GM12878 (cell line): Measurements from ENCODE around the gene ADGB. TPM values are rescaled to one million over a fixed set of nuclear protein-coding genes. Genes with fewer than 3 reads are reported as not detected.

Experiments used
- ATAC-seq: fragments of 200-7000 bp; cut with Tn5 transposase; 3 replicates; pipeline ENCODE4 v1.9.1; 2020; ENCODE audit warnings: mild to moderate bottlenecking, moderate library complexity
- BruUV-seq: library from RNA; stranded (reverse); fragments of 400-500 nt; replicated peaks from 2 replicates; lab custom pipeline; 2021; lab: Mats Ljungman, UMichigan
- CTCF ChIA-PET: fragments of 300-600 bp; sonication (Branson Sonifier 250); formaldehyde crosslinking; extraction: SDS; loops from one replicate; lab custom pipeline; 2021; ENCODE audit warnings: inconsistent platforms; lab: Yijun Ruan, JAX
- POLR2A ChIA-PET: fragments of 350-600 bp; formaldehyde crosslinking; extraction: SDS; loops from one replicate; lab custom pipeline; 2021; ENCODE audit warnings: inconsistent platforms; lab: Charles Lee
- RAD21 ChIA-PET: fragments of 300-600 bp; sonication (Branson Sonifier 250); formaldehyde crosslinking; loops from one replicate; lab custom pipeline; 2023; ENCODE audit warnings: antibody characterized with exemption; ENCODE audit not compliant: unreplicated experiment; lab: Charles Lee
- SMC1A ChIA-PET: fragments of 300-600 bp; sonication (Branson Sonifier 250); formaldehyde crosslinking; loops from one replicate; lab custom pipeline; 2023; ENCODE audit not compliant: unreplicated experiment, uncharacterized antibody; lab: Charles Lee
- DNase-seq: peaks from one replicate; pipeline ENCODE4 v3.0.0-alpha.2; 2011; ENCODE audit warnings: low read depth, low spot score
- FAIRE-seq: peaks from 3 replicates; lab custom pipeline; 2011; peaks lifted over from hg19 to GRCh38; lab: Jason Lieb, UNC
- H2AFZ ChIP-seq: 2 replicates; pipeline ENCODE4 v1.6.0; 2011; ENCODE audit warnings: low read depth, low read length, control low read depth; ENCODE audit not compliant: control insufficient read depth
- H3K27ac ChIP-seq: 2 replicates; pipeline ENCODE4 v1.5.1; 2011; ENCODE audit warnings: control low read depth; ENCODE audit not compliant: control insufficient read depth, insufficient read depth
- H3K27me3 ChIP-seq, 2 experiments: replicated peaks in 1 of 2; 2 replicates each; pipeline versions ENCODE4 v1.6.0 to v1.6.1; 2011; ENCODE audit warnings: low read length in 1 of 2; ENCODE audit not compliant: control insufficient read depth in 2 of 2, insufficient read depth in 2 of 2
- H3K36me3 ChIP-seq, 2 experiments: 2 replicates each; pipeline ENCODE4 v1.5.1; 2011; ENCODE audit warnings: low read length in 1 of 2; ENCODE audit not compliant: control insufficient read depth in 2 of 2, insufficient read depth in 2 of 2
- H3K4me1 ChIP-seq: 2 replicates; pipeline ENCODE4 v1.6.1; 2011; ENCODE audit warnings: mild to moderate bottlenecking, low read length, moderate library complexity, mixed read lengths; ENCODE audit not compliant: control insufficient read depth, insufficient read depth
- H3K4me2 ChIP-seq: 2 replicates; pipeline ENCODE4 v1.6.0; 2011; ENCODE audit warnings: control low read depth; ENCODE audit not compliant: control insufficient read depth, insufficient read depth
- H3K4me3 ChIP-seq: fragments of 200-600 bp; sonication (generic); 2 replicates; pipeline ENCODE4 v1.5.1; 2016
- H3K79me2 ChIP-seq: 2 replicates; pipeline ENCODE4 v1.6.0; 2011; ENCODE audit warnings: low read length; ENCODE audit not compliant: control insufficient read depth, insufficient read depth
- H3K9ac ChIP-seq: 2 replicates; pipeline ENCODE4 v1.8.0; 2011; ENCODE audit warnings: low read length, control low read depth, mixed read lengths; ENCODE audit not compliant: control insufficient read depth, insufficient read depth
- H3K9me3 ChIP-seq: replicated peaks from 3 replicates; pipeline ENCODE4 v1.5.1; 2011; ENCODE audit warnings: mild to moderate bottlenecking, low read length; ENCODE audit not compliant: control insufficient read depth, insufficient read depth
- H4K20me1 ChIP-seq: 2 replicates; pipeline ENCODE4 v1.6.0; 2011; ENCODE audit not compliant: control insufficient read depth, insufficient read depth
- CREM ChIP-seq: IDR thresholded peaks from 2 replicates; pipeline ENCODE4 v1.6.1; 2014; ENCODE audit warnings: antibody characterized with exemption, low read depth
- EP300 ChIP-seq, 2 experiments: fragments of 150-350 bp in 1 of 2; IDR thresholded peaks; 2 replicates each; pipeline ENCODE4 v1.6.1; 2011 to 2012; ENCODE audit warnings: low read depth in 2 of 2, low read length in 2 of 2, borderline replicate concordance in 1 of 2, improper control_type of control experiment in 1 of 2, inconsistent platforms in 1 of 2; ENCODE audit not compliant: control insufficient read depth in 1 of 2
- FOS ChIP-seq: IDR thresholded peaks from 3 replicates; pipeline ENCODE4 v1.6.1; 2011; ENCODE audit warnings: borderline replicate concordance; ENCODE audit not compliant: insufficient read length; ENCODE audit errors: extremely low read depth
- MLLT1 ChIP-seq: fragments of 450-650 bp; IDR thresholded peaks from 2 replicates; pipeline ENCODE4 v1.6.1; 2016; ENCODE audit warnings: mild to moderate bottlenecking
- POU2F2 ChIP-seq: IDR thresholded peaks from 3 replicates; pipeline ENCODE4 v1.6.1; 2011; ENCODE audit warnings: low read depth, mild to moderate bottlenecking, low read length, borderline replicate concordance
- RB1 ChIP-seq: fragments of 450-650 bp; formaldehyde crosslinking; IDR thresholded peaks from 2 replicates; pipeline ENCODE4 v1.6.1; 2017; ENCODE audit warnings: mild to moderate bottlenecking, borderline replicate concordance
- RUNX3 ChIP-seq: IDR thresholded peaks from 2 replicates; pipeline ENCODE4 v1.6.1; 2012; ENCODE audit warnings: low read length, inconsistent platforms
- SMARCA5 ChIP-seq: fragments of 450-650 bp; IDR thresholded peaks from 2 replicates; pipeline ENCODE4 v1.6.1; 2017; ENCODE audit warnings: mild to moderate bottlenecking
- SREBF2 ChIP-seq: IDR thresholded peaks from 2 replicates; pipeline ENCODE4 v1.6.1; 2012; ENCODE audit warnings: mild to moderate bottlenecking, low read length
- ZNF24 ChIP-seq: fragments of 450-650 bp; IDR thresholded peaks from 2 replicates; pipeline ENCODE4 v1.6.1; 2017; ENCODE audit warnings: antibody characterized with exemption, mild to moderate bottlenecking
- WGBS: methylation state at CpG from one replicate; pipeline ENCODE4 v1.1.6; 2016; ENCODE audit warnings: low lambda C conversion rate; ENCODE audit not compliant: insufficient replicate concordance, insufficient coverage; ENCODE audit errors: missing lambda C conversion rate; 5-methylcytosine and 5-hydroxymethylcytosine counted together
- in situ Hi-C: fragments of 300-500 bp; cut with MboI; formaldehyde crosslinking; loops from 9 replicates; pipeline ENCODE4 v1.14.3; 2018; ENCODE audit warnings: mixed read lengths
- intact Hi-C: fragments of 100-400 bp; cut with micrococcal nuclease; formaldehyde crosslinking; loops from one replicate; pipeline ENCODE4 v1.14.2; 2022; ENCODE audit not compliant: unreplicated experiment
- polyA plus RNA-seq, 11 experiments: library from polyadenylated mRNA; depleted of rRNA in 4 of 11; unstranded in 6 of 11; stranded (reverse) in 5 of 11; fragments of >200 nt; fragmentation: Nextera tagmentation in 4 of 11; fragmentation: Illumina TruSeq in 1 of 11; extraction: Ambion mirVana in 4 of 11; extraction: Trizol in 1 of 11; gene quantifications; 1 replicate in 1 of 11; 2 replicates in 10 of 11; pipeline versions ENCODE4 v1.2.1 to v1.2.3, GENCODE V29; 2011 to 2016; ENCODE audit warnings: inconsistent platforms in 2 of 11, missing spikeins in 2 of 11, low read depth in 1 of 11
- total RNA-seq, 4 experiments: library from RNA; depleted of rRNA in 3 of 4; stranded (reverse); fragments of >200 nt in 3 of 4; fragmentation: Illumina TruSeq in 1 of 4; extraction: Trizol in 1 of 4; gene quantifications; 2 replicates each; pipeline versions ENCODE4 v1.2.1 to v1.2.3, GENCODE V29; 2013 to 2021

ADGB gene
- total and polyA plus RNA-seq, 10 of the 15 experiments (the other 5 are each of a cell fraction or from before 2014, with no cell fraction given), result not detected

- ATAC-seq (no peak), DNase-seq (no peak), FAIRE-seq (no peak)
- POLR2A ChIA-PET, result no interaction called here
- BruUV-seq, result no TSS peak
- Histone ChIP-seq H3K4me1 (no peaks in the 10 kb centered on the region), H2AFZ (no peak overlapping the region), H3K4me2 (no peak overlapping the region), H3K36me3 (no peaks in the 10 kb centered on the region), H3K27me3 (no peaks in the 10 kb centered on the region), H4K20me1 (no peaks in the 10 kb centered on the region), H3K79me2 (no peaks in the 10 kb centered on the region), H3K9ac (no peak overlapping the region), H3K9me3 (no peaks in the 10 kb centered on the region; the same call in 2 of the 3 replicates), H3K4me3 (no peak overlapping the region), H3K27ac (no peak overlapping the region)
- intact Hi-C loops (loop anchor here (10.0 kb wide), 1 partner anchor 534 kb away; no protein-coding TSS in a partner anchor), in situ Hi-C loops (loop anchor here (10.0 kb wide), 2 partner anchors 434 to 1314 kb away; no protein-coding TSS in a partner anchor)
- SMC1A ChIA-PET, result interaction anchor here (0.6 kb wide), 1 partner anchor 27 kb away, joined by 3 read pairs; no protein-coding TSS in a partner anchor
- CTCF ChIA-PET, result no interaction called here
- RAD21 ChIA-PET, result no interaction called here
- TF ChIP-seq MLLT1 (no peak), EP300 (IDR thresholded peaks at IDR 0.05; ENCODE audit: borderline replicate concordance in 1 of 2, control insufficient read depth in 1 of 2, low read depth in 2 of 2, low read length in 2 of 2) (no peak), POU2F2 (no peak), ZNF24 (no peak)
- TF ChIP-seq, all 136 proteins: peak for 0
Measured at GRCh38 chr6:146850981-146851380, 252.2 kb downstream of the ADGB start.

- 0% methylated on average over 1 of the region's 1 CpG for WGBS
- intact Hi-C loops (loop anchor here (10.0 kb wide), 1 partner anchor 533 kb away; no protein-coding TSS in a partner anchor), in situ Hi-C loops (loop anchor here (10.0 kb wide), 2 partner anchors 433 to 1313 kb away; no protein-coding TSS in a partner anchor)
- Histone ChIP-seq H3K27ac (no peak overlapping the region), H3K79me2 (no peaks in the 10 kb centered on the region), H3K4me3 (no peak overlapping the region), H3K36me3 (no peaks in the 10 kb centered on the region)
- ATAC-seq (no peak), DNase-seq (no peak)
- BruUV-seq, result no TSS peak
- TF ChIP-seq RB1, result no peak
- no peak for TF ChIP-seq FOS
- no peak for TF ChIP-seq SREBF2
- no peak for TF ChIP-seq SMARCA5
- 0 out of 2 replicates have a peak, but pooled peaks have one; percentile 11 for TF ChIP-seq RUNX3
- no peak for TF ChIP-seq CREM
- TF ChIP-seq, all 136 proteins: peak for 1
- no peaks in the 10 kb centered on the region for H3K9me3 ChIP-seq
- no peaks in the 10 kb centered on the region for H3K4me1 ChIP-seq
- FAIRE-seq, result no peak
- ChIA-PET CTCF (no interaction called here), SMC1A (no interaction called here), POLR2A (no interaction called here), RAD21 (no interaction called here)
- no peak overlapping the region for H2AFZ ChIP-seq
- no peak overlapping the region for H3K4me2 ChIP-seq
- no peaks in the 10 kb centered on the region for H4K20me1 ChIP-seq
- no peak overlapping the region for H3K9ac ChIP-seq
- H3K27me3 ChIP-seq, result no peaks in the 10 kb centered on the region
Measured at GRCh38 chr6:146851837-146852236, 253.1 kb downstream of the ADGB start.
